Left forelimb (tissue), 1 donor: ENCODE data around the gene THAP3.
A peak's percentile ranks its signal among the peaks of the same experiment; 100 is the strongest.
"Not testable (repeated sequence)": the region's sequence is repeated elsewhere in the genome, so short reads cannot be mapped to it uniquely, and the experiment has no call there.

Source experiments
- DNase-seq: peaks from one replicate; pipeline ENCODE4 v3.0.0-alpha.2; 2018; ENCODE audit warnings: low spot score

The THAP3 gene

DNA sequence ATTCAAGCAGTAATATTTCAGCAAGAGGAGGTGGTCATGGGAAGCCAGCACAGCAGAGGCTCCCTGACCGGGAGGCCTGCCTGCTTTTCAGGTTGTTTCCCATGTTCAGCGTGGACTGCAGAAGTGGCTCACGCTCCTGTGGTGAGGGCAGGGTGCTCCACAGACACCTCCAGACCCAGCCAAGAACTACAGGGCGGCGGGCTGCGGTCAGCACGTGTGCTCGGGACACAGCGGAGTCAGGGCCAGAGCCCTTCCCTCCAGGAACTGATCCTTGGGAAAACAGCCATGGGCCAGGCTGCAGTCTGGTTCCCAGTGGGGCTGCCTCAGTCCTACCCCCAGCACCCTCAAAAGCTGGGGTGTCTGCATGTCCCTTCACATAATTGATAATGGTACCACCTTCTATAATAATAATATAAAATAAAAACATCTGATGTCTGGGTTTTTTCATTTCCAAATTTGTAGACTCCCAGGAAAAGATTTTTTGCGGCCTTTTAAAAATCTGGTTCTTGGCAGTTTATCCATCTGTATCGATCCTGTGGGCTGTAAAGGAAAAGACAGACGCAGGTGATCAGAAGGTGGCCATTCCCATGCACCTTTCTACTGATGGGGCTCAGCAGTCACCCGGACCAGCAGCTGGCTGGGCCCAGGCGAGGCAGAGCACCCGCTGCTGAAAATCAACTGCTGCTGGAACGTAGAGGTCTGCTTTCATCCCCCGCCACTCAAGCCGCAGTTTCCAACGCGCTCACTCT is 10.7 kb downstream of the THAP3 start:
- DNase-seq = no peak

DNA sequence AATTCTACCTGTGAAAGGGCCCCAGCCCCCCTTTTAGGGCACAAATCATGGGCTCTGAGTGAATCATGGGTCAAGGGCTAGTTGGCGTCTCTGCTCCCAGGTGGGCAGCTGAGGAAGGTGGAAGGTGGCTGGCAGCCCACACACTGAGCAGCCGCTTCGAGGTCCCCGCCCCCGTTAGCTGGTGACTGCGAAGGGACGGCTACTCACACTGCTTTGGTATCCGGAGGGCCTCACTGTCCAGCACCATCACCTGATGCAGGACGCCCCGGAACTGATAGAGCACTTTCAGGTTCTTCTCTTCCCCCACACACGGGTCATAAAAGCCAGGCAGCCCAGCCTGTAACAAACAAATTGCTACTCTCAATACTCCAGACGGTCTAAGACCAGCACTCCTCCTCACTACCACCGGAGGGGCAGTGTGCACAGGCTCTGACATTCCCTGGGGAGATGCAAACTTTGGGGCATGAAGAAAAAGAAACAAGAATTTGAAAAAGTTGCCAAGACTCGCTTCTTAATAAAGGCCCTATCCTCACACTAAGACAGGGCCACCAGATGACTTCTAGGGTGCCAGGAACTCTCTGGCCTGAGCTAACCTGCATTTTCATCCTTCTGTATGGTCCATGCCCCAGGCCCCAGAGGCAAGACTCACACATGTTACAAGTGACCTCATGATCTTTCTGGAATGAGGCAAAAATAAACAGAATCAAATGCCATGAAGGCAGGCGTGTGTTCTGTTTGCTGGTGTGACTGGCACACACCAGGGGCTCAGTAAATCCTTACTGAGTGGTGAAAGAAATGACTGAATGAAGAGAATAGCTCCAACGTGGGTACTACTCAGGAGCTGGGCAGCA is 11.5 kb downstream of the THAP3 start:
- no peak for DNase-seq

- not testable (repeated sequence) for DNase-seq
Observed at GRCh38 chr1:6636778-6637177, 12.1 kb downstream of the THAP3 start.

GRCh38 chr1:6637770-6638169 is 13.1 kb downstream of the THAP3 start:
- DNase-seq = no peak

DNA sequence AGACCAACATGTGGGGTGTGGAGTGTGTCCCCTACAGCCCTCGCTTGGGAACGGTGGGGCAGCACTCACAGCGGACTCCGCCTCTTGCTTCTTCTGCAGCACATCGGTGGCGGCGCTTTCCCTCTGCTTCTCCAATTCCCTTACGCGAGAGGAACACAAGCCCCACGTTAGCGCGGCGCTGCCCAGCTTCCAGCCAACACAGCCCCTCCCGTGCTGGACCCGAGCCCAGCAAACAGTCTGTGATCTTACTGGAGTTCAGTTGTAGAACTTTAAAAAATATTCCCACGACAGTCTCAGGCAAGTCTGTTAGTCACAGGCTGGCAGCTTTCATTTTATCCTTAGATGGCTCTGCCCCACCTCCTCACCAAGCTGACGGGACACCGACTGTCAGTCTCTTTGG is 13.6 kb downstream of the THAP3 start:
- peak; percentile 87 for DNase-seq

DNA sequence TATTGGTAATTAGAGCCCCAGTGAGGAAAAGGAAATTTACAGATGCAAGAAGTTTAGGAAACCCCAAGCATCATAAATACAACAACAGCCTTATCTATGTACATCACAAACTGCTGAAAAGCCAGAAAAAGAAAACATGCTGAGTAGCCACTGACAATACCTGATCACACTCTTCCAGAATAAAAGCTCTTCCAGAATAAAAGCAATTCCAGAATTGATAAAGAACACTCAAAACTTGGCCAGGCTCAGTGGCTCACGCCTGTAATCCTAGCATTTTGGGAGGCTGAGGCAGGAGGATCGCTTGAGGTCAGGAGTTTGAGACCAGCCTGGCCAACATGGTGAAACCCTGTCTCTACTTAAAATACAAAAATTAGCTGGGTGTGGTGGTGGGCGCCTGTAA is 16.2 kb downstream of the THAP3 start:
- DNase-seq = not testable (repeated sequence)

GRCh38 chr1:6645018-6645417 is 20.4 kb downstream of the THAP3 start:
- no peak for DNase-seq

DNA sequence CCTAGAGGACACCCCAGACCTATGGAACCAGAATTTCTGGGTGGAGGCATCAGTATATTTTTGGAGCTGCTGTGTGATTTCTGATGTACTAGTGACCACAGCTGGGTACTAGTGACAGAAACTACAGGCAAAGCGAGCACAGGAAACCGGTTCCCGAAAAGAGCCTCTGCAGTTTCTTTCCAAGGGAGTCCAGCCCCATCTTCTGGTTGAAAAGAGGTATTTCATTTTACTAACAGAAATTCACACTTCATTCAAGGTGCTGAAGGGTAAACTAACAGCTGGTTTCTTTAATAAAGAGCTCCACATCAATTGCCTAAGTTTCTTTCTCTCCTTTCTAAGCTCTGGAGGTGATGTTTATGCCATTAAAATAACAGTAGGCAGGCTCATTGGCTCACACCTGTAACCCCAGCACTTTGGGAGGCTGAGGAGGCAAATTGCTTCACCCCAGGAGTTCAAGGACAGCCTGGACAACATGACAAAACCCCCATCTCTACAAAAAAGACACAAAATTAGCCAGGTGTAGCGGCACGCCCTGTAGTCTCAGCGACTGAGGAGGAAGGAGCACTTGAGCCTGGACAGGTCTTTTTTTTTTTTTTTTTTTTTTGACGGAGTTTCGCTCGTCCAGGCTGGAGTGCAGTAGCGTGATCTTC is 22.0 kb downstream of the THAP3 start:
- DNase-seq = no peak

DNA sequence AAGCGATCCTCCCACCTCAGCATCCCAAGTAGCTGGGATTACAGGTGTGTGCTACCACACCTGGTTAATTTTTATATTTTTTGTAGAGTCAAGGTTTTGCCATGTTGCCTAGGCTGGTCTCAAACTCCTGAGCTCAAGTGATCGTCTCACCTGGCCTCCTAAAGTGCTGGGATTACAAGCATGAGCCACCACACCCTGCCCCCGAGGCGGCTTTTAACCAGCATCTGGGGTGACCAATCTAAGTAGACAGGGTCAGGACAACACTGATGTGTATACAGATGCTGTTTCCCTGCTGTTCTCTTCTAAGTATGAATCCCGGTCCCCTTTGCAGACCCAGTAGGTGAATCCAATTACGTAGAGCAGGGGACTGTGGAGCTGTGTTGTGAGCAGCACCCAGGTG is 23.9 kb downstream of the THAP3 start:
- DNase-seq = no peak

- DNase-seq = no peak
Observed at GRCh38 chr1:6651909-6652308, 27.2 kb downstream of the THAP3 start.

DNA sequence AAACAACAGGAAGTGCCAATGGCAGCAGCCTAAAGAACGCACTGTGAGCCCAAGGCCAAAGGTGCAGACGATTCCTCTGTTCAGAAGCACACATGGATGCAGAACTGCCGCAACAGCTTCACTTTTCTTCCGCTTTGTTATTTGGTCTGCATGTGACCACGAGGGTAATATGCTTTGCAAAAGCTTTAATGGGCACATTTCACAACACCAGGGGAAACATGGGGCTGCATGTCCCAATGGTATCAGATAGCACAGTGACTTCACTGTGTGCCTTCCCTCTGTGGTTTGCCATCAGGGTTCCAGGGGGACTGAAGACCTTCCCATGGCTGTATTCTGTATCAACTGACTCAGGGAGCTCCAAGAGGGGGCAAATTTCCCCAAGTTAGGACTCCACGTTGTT is 28.3 kb downstream of the THAP3 start:
- no peak for DNase-seq

DNA sequence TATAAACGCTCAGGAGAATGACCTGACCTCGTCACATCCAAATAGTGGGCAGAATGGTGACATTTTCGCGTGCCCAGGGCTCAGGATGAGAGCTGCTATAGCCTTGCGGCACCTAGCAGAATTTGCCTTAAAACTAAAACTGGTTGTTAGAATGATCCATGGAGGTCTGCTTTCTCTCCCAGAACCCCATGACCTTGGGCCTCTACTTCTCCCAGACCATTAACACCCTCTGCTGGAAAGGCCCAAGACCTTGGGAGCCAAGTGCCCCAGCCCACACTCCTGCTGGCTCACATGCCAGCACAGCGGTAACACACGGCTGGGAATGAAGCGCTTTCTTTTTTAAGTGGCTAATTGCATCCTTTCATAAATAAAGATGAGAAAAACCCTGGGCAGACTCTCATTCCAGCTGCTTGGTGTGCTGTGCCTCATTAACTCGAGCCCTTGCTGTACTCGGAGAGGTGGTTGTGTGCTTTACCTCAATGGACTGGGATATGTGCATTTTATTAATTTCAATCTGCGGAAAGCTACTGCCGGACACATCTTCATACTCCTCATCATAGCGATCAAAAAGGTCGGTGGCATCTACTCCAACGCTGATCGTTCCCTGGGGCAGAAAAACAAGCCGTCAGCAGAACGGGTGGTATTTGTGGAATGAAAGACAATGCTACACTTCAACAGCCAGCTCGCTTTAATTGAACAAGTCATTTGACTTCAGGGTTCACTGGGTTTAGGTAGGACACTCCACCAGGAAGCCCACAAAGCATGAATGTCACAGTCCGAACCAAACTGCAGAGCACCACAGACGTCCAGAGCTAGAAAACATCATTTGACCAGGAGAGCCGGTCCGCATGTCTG is 29.0 kb downstream of the THAP3 start:
- no peak for DNase-seq

DNA sequence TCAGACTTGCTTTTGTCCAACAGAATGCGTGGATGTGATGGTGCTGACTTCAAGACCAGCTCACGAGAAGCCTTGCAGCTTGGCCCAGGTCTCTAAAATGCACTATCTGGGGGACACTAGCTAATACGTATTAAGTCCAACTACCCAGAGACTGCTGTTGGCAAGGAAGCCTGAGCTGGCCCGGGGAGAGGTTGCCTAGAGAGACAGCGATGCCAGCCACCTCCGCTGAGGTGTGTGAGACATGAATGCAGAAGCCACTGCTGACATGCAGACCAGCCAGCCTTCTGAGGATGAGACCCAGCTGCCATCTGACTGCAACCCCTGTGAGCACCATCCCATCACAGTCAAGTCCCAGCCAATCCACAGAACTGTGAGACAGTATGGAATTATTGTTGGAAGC is 32.5 kb downstream of the THAP3 start:
- no peak for DNase-seq

DNA sequence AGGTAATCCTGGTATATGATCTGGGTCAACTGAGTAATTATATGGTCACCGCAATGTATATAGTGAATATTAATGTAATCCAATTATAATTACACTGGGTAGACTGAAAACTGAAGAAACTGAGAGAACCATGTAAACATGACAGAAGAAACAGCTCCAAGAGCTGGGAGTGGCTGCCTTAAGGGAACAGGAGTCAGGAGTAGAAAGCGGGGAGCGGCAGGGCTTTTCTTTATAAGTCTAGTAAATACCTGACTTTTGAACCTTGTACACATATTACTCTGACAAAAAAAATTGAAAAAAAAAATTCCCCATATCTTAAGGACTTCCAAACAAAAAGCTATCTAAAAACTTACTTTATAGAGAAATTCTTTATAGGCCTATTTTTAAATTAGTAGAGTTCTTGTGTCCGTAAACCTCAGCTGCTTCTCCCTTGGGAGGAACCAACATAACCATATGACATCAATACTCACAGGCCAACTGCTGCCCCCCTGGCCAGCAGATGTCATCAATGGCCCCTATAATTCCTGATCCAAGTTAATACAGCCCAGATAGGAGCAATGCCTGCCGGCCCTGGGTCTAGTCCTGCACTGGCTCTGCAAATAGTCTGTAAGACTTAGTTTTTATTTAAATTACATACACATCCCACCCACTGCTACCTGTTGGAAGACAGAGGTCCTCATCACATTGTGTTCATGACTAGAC is 33.8 kb downstream of the THAP3 start:
- no peak for DNase-seq

GRCh38 chr1:6660415-6661049 is 35.9 kb downstream of the THAP3 start:
- no peak for DNase-seq

DNA sequence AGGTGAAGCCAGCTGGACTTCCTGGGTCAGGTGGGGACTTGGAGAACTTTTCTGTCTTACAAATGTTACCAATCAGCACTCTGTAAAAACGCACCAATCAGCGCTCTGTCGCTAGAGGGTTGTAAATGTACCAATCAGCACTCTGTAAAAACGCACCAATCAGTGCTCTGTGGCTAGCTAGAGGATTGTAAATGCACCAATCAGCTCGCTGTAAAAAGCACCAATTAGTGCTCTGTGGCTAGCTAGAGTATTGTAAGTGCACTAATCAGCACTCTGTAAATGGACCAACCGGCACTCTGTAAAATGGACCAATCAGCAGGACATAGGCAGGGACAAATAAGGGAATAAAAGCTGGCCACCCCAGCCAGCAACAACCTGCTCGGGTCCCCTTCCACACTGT is 37.8 kb downstream of the THAP3 start:
- not testable (repeated sequence) for DNase-seq

DNA sequence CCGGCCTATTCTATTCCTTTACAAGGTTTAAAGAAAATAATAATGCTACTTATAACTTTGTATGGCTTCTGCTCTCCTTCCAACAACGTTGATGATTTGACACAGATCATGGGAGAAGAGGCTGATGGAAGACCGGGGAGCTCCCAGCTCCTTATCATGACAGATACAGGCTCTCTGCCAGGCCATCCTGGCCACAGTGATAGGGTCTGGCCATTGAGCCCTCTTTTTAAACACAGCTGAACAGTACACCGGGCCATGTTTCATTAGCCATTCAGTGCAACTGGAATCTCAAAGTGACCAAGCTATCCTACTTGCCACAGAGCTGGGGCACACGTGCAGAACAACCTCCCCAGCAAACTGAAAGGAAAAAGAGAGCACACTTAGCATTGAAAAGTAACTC is 42.0 kb downstream of the THAP3 start:
- no peak for DNase-seq

GRCh38 chr1:6667139-6667538 is 42.5 kb downstream of the THAP3 start:
- no peak for DNase-seq

GRCh38 chr1:6668503-6668902 is 43.8 kb downstream of the THAP3 start:
- no peak for DNase-seq

GRCh38 chr1:6672558-6672957 is 47.9 kb downstream of the THAP3 start:
- no peak for DNase-seq
